SH-SY5Y (cell line): Measurements from ENCODE around the gene MSLN.

ENCODE experiments used
- GATA2 ChIP-seq: IDR thresholded peaks from 2 replicates; pipeline ENCODE4 v1.6.1; 2011; ENCODE audit warnings: mild to moderate bottlenecking, low read depth, low read length
- GATA3 ChIP-seq: IDR thresholded peaks from 2 replicates; pipeline ENCODE4 v1.6.1; 2011; ENCODE audit warnings: low read depth, mild to moderate bottlenecking, low read length, moderate library complexity

The MSLN gene

GRCh38 chr16:739560-740458 lies 20.7 kb upstream of the MSLN start:
- TF ChIP-seq GATA2 (no peak), GATA3 (no peak)

- TF ChIP-seq GATA2 (no peak), GATA3 (no peak)
Measured at GRCh38 chr16:740459-740763, 20.1 kb upstream of the MSLN start.

GRCh38 chr16:740764-741505 lies 19.6 kb upstream of the MSLN start, which contains the start of gene CIAO3:
Gene CIAO3, minus strand, starts transcription at chr16:740997. Its CDS starts 12 bp downstream, at chr16:740985.
- TF ChIP-seq GATA3, result no peak
- TF ChIP-seq GATA2, result no peak

- TF ChIP-seq GATA3, result no peak
- TF ChIP-seq GATA2, result no peak
Measured at GRCh38 chr16:741986-742629, 18.4 kb upstream of the MSLN start.

- TF ChIP-seq GATA3, result no peak
- no peak for TF ChIP-seq GATA2
Measured at GRCh38 chr16:743794-744500, 16.6 kb upstream of the MSLN start.

- TF ChIP-seq GATA2, result no peak
- TF ChIP-seq GATA3, result no peak
Measured at GRCh38 chr16:745739-746138, 14.8 kb upstream of the MSLN start.

GRCh38 chr16:746637-747036 lies 13.9 kb upstream of the MSLN start:
- TF ChIP-seq GATA2 (no peak), GATA3 (no peak)

- no peak for TF ChIP-seq GATA3
- TF ChIP-seq GATA2, result no peak
Measured at GRCh38 chr16:747978-748746, 12.4 kb upstream of the MSLN start.

- no peak for TF ChIP-seq GATA2
- no peak for TF ChIP-seq GATA3
Measured at GRCh38 chr16:749010-749409, 11.5 kb upstream of the MSLN start.

- TF ChIP-seq GATA3 (no peak), GATA2 (no peak)
Measured at GRCh38 chr16:750485-750884, 10.0 kb upstream of the MSLN start.

GRCh38 chr16:751152-752006 lies 9.2 kb upstream of the MSLN start:
- no peak for TF ChIP-seq GATA3
- TF ChIP-seq GATA2, result no peak

- TF ChIP-seq GATA2 (no peak), GATA3 (no peak)
Measured at GRCh38 chr16:752007-752312, 8.6 kb upstream of the MSLN start.
